Mammary epithelial cell (primary cell): ENCODE data around the gene ILF3.

Experiments
- CTCF ChIP-seq, 2 donors: IDR thresholded peaks in 1 of 2; conservative IDR thresholded peaks in 1 of 2; 2 replicates each; pipeline ENCODE4 v1.5.1; 2011 to 2012; ENCODE audit warnings: inconsistent platforms in 2 of 2, low read length in 2 of 2, mild to moderate bottlenecking in 2 of 2, control low read depth in 1 of 2, low read depth in 1 of 2; ENCODE audit not compliant: insufficient read depth in 1 of 2; ENCODE audit errors: extremely low read depth in 1 of 2
- EZH2 ChIP-seq: IDR thresholded peaks from 2 replicates; pipeline ENCODE4 v1.6.1; 2012; ENCODE audit warnings: low read length, inconsistent platforms, borderline replicate concordance

GRCh38 chr19:10706990-10707389, 52.8 kb downstream of the ILF3 start:
- no peak for TF ChIP-seq CTCF (conservative IDR thresholded peaks at IDR 0.05 in 1 of 2, IDR thresholded peaks at IDR 0.05 in 1 of 2; ENCODE audit: extremely low read depth in 1 of 2, insufficient read depth in 1 of 2, low read depth in 1 of 2, low read length in 2 of 2)
- TF ChIP-seq EZH2, result no peak
